DOHH2 (cell line): Measurements from ENCODE around the gene CALR.

Source experiments
- EZH2phosphoT487 ChIP-seq: fragments of 200-600 bp; sonication (generic); IDR thresholded peaks from 2 replicates; pipeline ENCODE4 v1.6.1; 2017; ENCODE audit warnings: borderline replicate concordance, mild to moderate bottlenecking, antibody characterized with exemption, low read length, moderate library complexity, mixed read lengths
- TF ChIP-seq, protein P1 (sequence below): fragments of 200-600 bp; sonication (generic); IDR thresholded peaks from one replicate; pipeline ENCODE4 v1.5.1; 2014; ENCODE audit warnings: antibody characterized with exemption, mild to moderate bottlenecking, low read depth, low read length; ENCODE audit not compliant: poor library complexity, severe bottlenecking

DNA sequence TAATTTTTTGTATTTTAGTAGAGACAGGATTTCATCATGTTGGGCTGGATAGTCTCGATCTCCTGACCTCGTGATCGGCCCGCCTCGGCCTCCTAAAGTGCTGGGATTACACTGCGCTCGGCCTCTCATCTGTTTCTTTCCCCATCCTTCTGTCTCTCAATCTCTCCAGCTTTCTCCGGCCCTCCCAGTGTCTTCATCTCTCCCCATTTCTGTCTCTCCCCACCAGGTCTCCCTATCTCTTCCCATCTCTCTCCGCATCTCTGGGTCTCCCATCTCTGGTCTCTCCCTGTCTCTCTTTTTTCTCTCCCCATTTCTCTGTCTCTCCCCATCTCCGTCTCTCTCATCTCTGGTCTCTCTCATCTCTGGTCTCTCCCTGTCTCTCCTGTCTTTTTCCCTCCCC lies 44.7 kb downstream of the CALR start:
- TF ChIP-seq, protein P1, sequence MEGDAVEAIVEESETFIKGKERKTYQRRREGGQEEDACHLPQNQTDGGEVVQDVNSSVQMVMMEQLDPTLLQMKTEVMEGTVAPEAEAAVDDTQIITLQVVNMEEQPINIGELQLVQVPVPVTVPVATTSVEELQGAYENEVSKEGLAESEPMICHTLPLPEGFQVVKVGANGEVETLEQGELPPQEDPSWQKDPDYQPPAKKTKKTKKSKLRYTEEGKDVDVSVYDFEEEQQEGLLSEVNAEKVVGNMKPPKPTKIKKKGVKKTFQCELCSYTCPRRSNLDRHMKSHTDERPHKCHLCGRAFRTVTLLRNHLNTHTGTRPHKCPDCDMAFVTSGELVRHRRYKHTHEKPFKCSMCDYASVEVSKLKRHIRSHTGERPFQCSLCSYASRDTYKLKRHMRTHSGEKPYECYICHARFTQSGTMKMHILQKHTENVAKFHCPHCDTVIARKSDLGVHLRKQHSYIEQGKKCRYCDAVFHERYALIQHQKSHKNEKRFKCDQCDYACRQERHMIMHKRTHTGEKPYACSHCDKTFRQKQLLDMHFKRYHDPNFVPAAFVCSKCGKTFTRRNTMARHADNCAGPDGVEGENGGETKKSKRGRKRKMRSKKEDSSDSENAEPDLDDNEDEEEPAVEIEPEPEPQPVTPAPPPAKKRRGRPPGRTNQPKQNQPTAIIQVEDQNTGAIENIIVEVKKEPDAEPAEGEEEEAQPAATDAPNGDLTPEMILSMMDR: no peak
- TF ChIP-seq EZH2phosphoT487: no peak
